ENCODE data around the gene SNX14.

SNX14 gene

DNA sequence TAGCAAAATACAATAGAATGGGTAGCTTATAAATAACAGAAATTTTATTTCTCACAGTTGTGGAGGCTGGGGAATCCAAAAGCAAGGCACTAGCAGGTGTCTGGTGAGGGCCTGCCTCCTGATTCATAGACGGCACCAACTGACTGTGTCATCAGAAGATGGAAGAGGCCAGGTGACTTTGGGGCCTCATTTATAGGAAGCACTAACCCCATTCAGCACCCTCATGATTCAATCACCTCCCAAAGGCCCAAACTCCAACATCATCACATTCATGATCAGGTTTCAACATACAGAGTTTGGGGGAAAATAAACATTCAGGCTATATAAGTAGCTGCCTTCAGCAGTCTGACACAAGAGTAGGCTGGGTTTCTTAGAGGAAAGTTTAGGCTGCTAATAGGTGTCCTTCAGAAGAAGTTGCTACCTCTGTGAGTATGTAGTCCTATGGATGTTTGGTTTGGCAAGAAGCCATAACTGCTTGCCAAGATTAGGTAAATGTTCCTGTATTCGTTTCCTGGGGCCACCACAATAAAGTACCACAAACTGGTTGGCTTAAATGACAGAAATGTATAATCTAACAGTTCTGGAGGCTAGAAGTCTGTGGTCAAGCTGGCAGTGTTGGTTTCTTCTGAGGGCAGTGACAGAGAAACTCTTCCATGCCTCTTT lies 94.9 kb downstream of the SNX14 start:
- no peak for DNase-seq

DNA sequence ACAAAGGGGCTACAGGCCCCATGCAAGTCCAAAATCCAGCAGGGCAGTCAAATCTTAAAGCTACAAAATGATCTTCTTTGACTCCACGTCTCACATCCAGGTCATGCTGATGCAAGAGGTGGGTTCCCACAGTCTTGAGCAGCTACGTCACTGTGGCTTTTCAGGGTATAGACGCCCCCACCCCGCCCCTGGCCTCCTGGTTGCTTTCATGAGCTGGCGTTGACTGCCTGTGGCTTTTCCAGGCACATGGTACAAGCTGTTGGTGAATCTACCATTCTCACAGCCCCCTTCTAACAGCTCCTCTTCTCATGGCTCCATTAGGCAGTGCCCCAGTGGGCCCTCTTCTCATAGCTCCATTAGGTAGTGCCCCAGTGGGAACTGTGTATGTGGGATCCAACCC lies 96.8 kb downstream of the SNX14 start:
- DNase-seq = no peak

DNA sequence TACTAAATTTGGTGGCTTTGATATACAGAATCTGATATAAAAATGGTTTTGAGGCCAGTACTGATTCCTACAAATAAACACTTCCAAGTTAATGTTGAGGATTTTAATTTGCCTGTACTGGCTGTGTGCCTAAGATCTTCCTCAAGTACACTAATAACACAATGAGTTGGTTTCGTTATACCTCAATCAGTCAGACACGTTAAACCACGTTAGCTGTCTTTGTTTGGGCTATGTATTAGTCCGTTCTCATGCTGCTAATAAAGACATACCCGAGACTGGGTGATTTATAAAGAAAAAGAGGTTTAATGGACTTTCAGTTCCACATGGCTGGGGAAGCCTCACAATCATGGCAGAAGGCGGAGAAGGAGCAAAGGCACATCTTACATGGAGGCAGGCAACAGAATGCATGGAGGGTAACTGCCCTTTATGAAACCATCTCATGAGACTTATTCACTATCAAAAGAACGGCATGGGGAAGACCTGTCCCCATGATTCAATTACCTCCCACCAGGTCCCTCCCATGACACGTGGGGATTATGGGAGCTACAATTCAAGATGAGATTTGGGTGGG lies 97.6 kb downstream of the SNX14 start:
- DNase-seq = no peak

DNA sequence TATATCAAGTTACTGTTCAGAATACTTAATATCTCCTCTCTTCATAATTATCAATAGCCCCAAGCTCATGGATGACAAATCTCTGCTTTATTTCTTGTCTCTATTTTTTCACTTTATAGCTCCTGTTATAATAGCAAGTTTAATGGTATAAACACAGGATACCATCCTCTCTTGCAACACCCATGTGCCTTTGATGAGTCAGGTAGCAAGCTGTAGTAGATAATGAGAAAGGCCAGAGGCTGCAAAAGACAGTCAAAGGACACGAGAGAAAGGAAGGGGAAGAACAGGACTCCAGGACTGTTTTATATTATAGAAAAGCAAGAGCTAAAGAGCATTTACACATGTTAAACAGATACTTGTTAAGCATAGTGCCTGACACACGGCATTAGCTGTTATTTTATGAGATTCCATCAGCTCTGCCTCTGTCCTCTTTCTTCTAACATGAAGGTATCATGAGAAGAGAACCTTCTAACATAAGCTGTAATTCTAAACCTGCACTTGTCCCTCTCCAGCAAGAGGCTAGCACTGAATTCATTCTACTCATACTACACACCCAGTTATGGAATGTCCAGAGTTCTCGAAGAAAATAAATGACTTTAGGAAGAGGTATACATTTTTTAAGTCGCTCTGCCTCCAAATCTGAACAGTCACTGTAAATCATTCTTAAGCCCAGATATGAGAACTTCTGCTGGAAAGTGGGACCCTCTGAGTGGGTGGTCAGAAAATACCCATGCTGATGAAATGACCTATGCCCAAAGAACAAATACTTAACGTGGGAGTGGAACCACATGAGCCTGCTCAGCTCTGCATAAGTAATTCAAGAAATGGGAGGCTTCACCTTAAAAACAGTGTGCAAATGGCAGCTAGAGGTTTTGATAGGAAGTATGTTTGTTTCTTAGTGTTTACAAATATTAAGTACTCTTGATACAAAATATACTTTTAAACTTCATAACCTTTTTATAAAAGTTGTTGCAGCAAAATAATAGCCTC lies 98.8 kb downstream of the SNX14 start:
- no peak for DNase-seq

DNA sequence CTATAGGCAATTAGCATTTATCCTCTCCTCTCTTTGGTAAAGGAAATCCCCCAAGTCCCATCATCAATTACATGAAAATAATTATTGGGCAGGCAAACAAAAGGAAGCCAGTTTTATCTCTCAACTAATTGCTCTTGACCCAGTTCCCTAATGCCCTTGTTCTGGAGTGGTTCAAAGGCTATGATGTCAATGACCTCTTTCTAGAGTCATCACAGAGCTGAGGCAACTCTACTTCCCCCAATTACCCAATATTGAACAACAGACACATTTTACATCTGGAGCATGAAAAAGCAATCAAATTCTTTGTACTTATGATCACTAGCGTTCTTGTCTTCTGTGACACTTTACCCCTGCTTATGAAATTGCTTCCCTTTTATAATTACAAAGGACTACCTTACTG lies 100.3 kb downstream of the SNX14 start:
- no peak for DNase-seq

DNA sequence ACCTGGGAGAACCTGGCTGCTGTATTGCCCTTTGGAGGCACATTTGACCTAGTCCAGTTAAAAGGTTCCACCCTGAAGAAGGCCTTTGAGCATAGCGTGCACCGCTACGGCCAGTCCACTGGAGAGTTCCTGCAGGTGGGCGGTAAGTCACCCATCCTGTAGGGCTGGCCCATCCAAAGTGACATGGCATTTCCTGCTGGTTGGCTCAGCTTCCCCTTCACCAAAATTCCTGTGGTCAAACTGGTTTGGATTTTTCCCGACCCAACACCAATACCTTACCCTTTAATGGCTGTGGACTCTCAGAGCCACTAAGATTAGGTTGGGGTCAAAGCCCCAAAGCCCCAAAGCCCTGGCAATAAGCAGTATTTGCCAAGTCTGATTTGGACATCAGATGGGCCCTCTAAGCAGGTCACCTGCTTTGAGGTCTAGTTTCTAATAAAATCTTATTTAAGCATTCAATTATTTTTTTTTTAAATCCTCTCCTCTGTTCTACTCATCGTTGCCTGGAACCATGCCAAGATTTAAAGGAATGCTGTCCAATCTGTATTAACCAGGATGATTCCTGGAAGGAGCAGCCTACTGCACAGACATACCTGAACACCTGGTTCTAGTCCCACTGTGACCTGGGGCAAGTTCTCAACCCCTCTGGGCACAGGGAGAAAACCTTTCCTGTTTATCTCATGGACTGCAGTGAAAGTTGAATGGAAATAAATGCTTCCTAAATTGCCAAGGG lies 103.0 kb downstream of the SNX14 start:
- no peak for DNase-seq

DNA sequence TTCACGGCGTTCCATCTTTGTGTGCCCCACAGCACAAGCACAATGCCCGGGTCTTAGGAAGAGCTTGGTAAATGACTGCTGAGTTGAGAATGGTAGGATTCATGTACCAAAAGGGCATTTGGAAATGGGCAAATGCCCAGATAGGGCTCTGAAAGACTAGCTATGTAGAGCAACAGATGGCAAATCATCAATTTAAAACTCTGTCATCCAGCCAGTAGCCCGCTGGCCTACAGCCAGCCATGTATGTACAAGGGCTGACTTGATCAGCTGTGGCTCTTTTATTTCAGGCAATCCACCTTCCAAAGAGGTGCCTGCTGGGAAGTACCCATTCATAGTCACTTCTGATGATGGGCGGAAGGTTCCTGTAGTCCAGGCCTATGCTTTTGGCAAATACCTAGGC lies 108.7 kb downstream of the SNX14 start:
- DNase-seq = no peak

DNA sequence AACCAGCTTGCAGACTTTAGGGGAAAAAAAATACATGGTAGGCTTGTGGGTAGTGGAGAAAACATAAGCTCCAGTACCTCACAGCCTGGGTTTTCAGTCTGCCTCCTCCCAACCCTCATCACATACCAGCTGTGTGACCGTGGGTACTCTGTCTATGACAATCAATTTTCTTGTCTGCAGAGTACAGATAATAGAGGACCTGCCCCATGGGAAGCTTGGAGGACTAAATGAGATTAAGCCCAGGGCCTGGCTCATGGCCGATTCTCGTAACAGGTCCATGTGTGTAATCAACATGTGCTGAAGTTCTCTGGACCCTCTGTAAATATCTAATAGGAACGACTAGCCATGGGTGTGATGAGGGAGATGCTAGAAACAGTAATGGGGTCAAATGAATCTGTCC lies 109.8 kb downstream of the SNX14 start:
- no peak for DNase-seq

DNA sequence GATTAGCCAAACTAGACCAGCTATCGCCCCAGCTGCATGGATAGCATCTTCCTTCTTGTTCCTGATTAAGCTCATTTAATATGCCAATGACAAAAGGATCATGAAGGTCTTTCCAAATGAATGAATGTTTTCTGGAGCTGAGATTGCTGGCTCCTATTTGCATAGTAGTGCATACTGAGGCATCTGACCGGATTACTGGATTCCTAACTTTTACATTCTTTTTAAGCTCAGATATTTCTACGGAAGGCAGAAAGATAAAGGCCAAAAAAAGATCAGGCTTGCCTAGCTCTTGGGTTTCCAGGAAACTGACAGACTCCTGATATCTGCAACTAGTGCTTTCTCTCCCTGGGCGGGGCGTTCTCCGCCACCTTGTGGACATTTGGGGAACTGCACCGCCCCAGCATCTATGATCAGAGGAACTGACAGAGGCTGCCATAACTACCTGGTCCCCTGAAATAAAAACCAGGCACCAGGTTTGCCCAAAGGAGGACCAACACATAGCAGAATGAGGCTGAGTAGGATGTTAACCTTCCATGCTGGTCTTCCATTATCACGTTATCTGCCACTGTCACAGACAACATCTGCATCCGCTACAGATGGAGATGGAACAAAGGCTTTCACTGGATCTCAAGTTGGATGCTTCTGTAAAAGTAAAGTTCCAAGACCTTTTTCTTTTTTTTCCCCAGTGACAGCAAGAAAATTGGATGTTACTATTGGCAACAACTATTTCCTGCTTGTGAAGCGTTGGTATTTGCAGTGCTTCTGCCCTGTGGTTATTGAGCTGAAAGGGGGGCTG lies 110.6 kb downstream of the SNX14 start:
- peak; percentile 74 for DNase-seq

DNA sequence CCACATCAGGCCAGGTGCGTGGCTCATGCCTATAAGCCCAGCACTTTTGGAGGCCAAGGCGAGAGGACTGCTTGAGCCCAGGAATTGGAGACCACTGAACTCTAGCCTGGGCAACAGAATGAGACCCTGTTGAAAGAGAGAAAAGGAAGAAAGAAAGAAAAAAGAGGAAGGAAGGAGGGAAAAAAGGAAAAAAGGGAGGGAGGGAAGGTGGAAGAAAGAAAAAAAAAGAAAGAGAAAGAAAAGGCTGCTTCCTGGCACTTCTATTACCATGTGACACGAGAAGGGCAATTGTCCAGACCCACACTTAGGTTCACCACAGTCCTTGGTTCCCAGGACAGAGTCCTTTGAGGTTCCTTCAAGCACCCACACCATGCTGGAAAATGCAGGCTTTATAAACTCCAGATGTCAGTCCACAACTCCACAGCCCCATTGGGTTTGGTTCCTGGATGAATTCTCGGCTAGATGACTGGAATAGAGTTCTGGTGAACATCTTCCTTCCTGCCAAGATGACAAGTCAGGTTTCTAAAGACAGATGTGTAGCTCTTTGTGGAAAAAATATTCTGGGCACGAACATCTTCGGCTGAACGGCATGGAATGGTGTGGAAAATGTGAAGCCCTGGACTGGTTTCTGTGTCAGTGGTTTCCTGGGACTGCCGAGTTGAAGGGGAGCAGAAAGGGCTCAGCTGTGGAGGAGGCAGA lies 111.3 kb downstream of the SNX14 start:
- DNase-seq = no peak

DNA sequence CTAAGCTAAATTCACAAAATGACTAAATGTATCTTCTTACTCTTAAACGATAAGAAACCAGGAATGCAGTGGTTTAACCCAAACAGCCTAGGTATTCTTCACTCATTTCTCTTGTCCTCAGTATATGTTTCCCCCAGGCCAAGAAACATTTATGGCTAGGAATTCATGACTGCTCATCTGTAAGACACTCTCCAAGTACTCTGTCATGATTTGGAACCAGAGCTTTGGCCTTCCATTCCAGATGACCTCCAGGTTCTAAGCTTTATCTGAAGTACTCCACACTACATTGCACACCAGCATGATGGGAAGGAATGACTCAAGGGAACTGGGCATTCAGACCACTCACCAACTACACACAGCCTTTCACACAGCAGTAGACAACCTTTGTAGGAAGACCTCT lies 114.5 kb downstream of the SNX14 start:
- DNase-seq = no peak

DNA sequence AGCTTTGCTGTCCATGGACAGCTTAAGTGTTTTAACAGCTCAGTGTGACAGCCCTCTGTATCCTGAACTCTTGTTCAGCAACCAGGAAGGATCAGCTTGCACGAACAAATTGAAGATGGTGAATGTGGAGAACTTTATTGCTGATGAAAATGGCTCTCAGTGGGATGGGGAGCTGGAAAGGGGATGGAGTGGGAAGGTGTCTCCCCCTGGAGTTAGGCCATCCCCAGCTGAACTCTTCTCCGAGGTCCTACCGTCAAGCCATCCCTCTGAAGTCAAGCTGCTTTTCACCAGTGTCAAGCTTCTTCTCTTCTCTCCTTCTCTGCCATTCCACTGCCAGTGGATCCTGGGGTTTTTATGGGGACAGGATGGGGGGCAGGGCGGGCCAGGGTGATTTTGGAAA lies 117.1 kb downstream of the SNX14 start:
- no peak for DNase-seq

DNA sequence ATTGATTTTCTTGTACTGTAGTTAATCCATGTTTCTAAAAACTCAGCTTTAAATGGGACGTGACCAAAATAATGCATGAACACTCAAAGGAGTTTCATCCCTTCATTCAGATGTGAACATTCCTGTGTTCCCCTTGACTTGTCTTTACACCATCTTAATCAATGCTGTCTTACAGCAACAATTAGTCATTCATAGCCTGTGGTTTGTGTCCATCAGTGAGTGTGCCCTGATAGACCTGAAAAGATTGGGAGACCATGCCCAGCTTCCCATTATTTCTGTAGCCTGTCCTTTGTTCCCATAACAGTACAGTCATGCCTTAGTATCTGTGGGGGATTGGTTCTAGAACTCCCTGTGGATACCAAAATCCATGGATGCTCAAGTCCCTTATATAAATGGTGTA lies 119.9 kb downstream of the SNX14 start:
- DNase-seq = no peak

DNA sequence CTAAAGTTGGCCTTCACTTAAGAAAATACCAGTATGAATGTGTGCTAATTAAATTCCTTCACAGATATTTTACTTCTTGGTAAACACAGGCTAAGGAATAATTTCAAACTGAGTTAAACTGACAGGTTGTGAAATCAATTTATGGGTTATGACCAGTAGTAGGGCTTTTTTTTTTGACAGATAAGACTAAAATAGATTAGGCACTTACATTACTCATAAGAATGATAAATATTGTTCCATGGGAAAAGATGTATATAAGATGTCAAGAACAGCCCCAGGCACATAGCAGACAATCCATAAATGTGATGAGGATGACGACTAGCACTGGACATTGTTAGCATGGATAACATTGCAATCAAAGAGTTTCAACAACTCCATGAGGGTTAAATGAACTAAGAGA lies 120.9 kb downstream of the SNX14 start:
- no peak for DNase-seq

DNA sequence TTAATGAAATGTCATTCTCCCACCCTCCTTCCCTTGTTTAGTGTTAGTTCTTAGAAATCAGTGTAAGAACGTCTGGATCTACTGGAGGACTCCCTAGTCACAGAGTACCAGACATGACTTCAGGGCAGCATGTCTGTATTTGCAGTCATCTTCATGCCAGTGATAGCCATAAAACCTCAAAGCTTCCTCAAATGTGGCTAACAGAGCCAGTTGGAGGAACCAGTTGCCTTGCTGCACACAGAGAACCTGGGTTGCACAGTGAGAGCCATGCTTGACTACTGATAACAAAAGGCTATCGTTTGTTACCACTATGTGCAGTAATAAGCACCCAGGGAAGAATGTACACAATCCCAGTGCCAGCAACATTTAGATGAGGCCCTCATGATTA lies 123.6 kb downstream of the SNX14 start:
- no peak for DNase-seq

DNA sequence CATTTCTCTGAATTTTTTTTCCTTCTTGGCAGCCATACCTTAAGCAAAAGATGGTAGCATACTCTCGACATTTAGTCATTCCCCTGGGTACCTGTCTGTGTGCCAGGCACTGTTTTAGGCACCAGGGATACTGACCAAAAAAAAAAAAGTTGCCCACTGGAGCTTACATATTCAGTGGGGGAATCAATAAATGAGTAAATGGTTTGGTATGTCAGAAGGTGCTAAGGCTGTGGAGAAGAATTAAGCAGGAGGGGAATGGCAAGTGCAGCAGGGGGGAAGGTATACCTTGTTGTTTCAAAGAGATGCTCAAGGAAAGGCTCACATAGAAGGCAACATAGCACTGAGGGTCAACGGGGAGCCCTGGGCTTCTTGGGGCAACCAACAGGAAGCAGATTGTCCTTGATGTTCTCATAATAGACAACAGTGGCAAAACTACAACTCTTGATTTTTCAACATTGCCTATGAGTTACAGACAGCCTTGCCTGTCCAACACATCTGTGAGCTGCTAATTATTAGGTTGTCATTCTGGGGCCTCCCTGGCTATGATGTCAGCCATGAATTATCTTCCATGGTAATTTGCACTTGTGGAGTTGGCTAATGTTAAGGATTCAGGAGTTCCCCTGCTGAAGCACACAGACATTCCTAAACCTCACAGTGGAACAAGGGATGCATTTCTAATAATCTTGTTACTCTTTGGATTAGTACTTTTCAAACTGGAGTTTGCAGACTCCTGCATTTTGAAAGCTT lies 124.2 kb downstream of the SNX14 start:
- DNase-seq = no peak

DNA sequence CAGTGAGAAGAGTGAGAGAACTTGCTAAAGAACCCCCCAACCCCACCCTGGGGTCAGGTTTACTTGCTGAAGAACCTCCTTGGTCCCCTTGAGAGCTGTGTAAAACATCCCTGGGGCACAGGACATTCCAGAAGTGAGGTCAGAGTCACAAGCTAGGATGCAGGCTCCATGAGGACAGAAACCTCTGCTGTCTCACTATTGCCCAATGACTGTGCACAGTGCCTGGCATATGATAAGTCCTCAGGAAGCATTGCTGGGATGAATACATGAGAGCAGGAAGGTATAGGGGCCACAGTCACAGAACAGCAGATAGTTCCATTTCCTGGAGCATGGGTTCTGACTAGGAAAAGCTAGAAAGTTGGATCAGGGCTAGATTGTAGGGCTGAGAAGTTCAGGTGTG lies 125.3 kb downstream of the SNX14 start:
- DNase-seq = no peak

DNA sequence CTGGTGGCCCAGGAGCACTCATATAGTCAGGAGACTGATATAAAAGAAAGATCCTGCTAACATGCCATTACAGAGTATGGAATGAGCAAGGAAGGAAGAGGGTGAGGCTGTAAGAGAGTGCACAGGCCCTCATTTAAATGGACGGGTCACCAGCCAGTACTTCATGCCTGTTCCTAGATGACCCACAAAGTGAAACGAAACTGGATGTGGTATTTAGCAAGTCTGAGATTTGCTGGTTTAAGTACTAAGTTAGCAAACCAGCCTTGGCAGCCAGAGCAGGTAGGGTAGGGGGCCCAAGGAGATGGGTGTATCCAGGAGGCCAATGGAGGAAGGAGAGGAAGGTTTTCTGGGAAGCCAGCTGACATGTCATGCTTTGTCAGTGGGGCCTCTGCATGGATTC lies 127.9 kb downstream of the SNX14 start:
- DNase-seq = no peak

DNA sequence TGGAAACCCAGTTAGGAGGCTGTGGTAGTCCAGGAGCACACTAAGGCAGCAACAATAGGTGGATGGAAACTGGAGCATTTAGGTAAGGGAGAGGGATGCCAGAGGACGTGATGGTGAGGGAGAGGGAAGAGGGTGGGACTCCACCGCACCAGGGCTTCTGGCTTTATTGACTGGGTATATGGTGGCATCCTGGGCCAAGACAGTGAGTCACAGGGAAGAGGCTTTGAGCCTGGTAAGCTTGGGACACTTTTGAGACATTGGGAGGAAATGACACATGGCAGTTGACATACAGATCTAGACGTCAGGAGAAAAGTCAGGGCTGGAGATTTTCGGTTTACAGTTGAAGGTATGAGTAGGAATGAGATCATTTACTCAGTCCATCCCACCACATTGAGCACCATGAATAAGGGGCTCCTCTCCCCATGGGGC lies 128.9 kb downstream of the SNX14 start:
- peak; percentile 14 for DNase-seq

DNA sequence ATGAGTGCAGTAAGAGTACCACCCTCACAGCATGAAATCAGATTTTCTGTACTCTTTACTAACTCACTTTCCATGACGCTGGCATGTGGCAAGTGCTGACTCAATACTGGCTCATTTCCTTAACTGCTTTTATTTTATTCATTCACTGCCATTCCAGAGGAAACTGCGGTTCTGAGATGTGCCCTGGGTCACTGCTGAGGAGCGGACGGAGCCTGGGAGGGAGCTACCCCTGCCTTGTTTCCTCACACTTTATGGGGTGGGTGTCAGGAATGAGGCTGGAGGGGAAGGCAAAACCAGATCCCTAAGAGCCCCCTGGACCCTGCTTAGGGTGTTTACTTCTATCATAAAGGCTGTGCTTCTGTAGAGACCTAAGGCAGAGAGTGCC lies 129.4 kb downstream of the SNX14 start:
- no peak for DNase-seq

Measured in CD4-positive, alpha-beta T cell treated with Interleukin-6 for 4 hours (primary cell).